GM12878 (cell line): ENCODE data around the gene LMNB1. TPM values are rescaled to one million over a fixed set of nuclear protein-coding genes. Genes with fewer than 3 reads are reported as not detected.

ENCODE experiments used
- BMI1 ChIP-seq: fragments of 450-650 bp; IDR thresholded peaks from 2 replicates; pipeline ENCODE4 v1.6.1; 2016; ENCODE audit warnings: mild to moderate bottlenecking, moderate library complexity, borderline replicate concordance
- CEBPB ChIP-seq, 2 experiments: fragments of 150-350 bp in 1 of 2; IDR thresholded peaks; 2 replicates each; pipeline ENCODE4 v1.6.1; 2012 to 2014; ENCODE audit warnings: low read depth in 2 of 2, low read length in 2 of 2, borderline replicate concordance in 1 of 2, inconsistent platforms in 1 of 2
- CEBPZ ChIP-seq: fragments of 150-350 bp; IDR thresholded peaks from 2 replicates; pipeline ENCODE4 v1.6.1; 2016; ENCODE audit warnings: low read depth, low read length
- CHD1 ChIP-seq: IDR thresholded peaks from 2 replicates; pipeline ENCODE4 v1.6.1; 2012; ENCODE audit warnings: low read depth, low read length, improper control_type of control experiment
- FOXM1 ChIP-seq: IDR thresholded peaks from 2 replicates; pipeline ENCODE4 v1.6.1; 2012; ENCODE audit warnings: low read depth, mild to moderate bottlenecking, inconsistent platforms, low read length, moderate library complexity
- HCFC1 ChIP-seq: fragments of 150-350 bp; IDR thresholded peaks from 2 replicates; pipeline ENCODE4 v1.6.1; 2014; ENCODE audit warnings: low read length
- HDAC2 ChIP-seq: fragments of 200-600 bp; sonication (generic); IDR thresholded peaks from 2 replicates; pipeline ENCODE4 v1.6.1; 2017
- MAX ChIP-seq: IDR thresholded peaks from 2 replicates; pipeline ENCODE4 v1.6.1; 2012; ENCODE audit warnings: low read depth, low read length, improper control_type of control experiment
- MTA2 ChIP-seq: fragments of 450-650 bp; IDR thresholded peaks from 2 replicates; pipeline ENCODE4 v1.6.1; 2016; ENCODE audit warnings: low read depth, mild to moderate bottlenecking, moderate library complexity
- MXI1 ChIP-seq: fragments of 150-350 bp; IDR thresholded peaks from 2 replicates; pipeline ENCODE4 v1.6.1; 2011; ENCODE audit warnings: low read depth, mild to moderate bottlenecking, inconsistent platforms, low read length, improper control_type of control experiment
- NFXL1 ChIP-seq: fragments of 450-650 bp; IDR thresholded peaks from 2 replicates; pipeline ENCODE4 v1.6.1; 2017; ENCODE audit warnings: antibody characterized with exemption, mild to moderate bottlenecking, borderline replicate concordance
- NFYB ChIP-seq: IDR thresholded peaks from 2 replicates; pipeline ENCODE4 v1.6.1; 2011; ENCODE audit warnings: low read depth, mild to moderate bottlenecking, low read length, improper control_type of control experiment, moderate library complexity; ENCODE audit not compliant: insufficient read depth
- NR2F1 ChIP-seq: fragments of 450-650 bp; conservative IDR thresholded peaks from 2 replicates; pipeline ENCODE4 v1.6.1; 2017; ENCODE audit warnings: mild to moderate bottlenecking
- PKNOX1 ChIP-seq: fragments of 450-650 bp; IDR thresholded peaks from 2 replicates; pipeline ENCODE4 v1.6.1; 2016; ENCODE audit warnings: mild to moderate bottlenecking
- POLR2A ChIP-seq: IDR thresholded peaks from 2 replicates; pipeline ENCODE4 v1.6.1; 2011; ENCODE audit warnings: low read depth, mild to moderate bottlenecking, low read length
- POU2F2 ChIP-seq: IDR thresholded peaks from 3 replicates; pipeline ENCODE4 v1.6.1; 2011; ENCODE audit warnings: low read depth, mild to moderate bottlenecking, low read length, borderline replicate concordance
- RAD21 ChIP-seq: IDR thresholded peaks from 2 replicates; pipeline ENCODE4 v1.6.1; 2011; ENCODE audit warnings: mild to moderate bottlenecking, low read depth, low read length, moderate library complexity; ENCODE audit not compliant: insufficient read depth
- RAD51 ChIP-seq: fragments of 450-650 bp; IDR thresholded peaks from 2 replicates; pipeline ENCODE4 v1.6.1; 2016; ENCODE audit warnings: moderate library complexity, mild to moderate bottlenecking, inconsistent platforms
- RELA ChIP-seq: fragments of 450-650 bp; IDR thresholded peaks from 2 replicates; pipeline ENCODE4 v1.8.0; 2014; ENCODE audit warnings: borderline replicate concordance; ENCODE audit not compliant: partially characterized antibody
- RFX5 ChIP-seq: IDR thresholded peaks from 2 replicates; pipeline ENCODE4 v1.6.1; 2011; ENCODE audit warnings: low read depth, low read length, improper control_type of control experiment
- RUNX3 ChIP-seq: IDR thresholded peaks from 2 replicates; pipeline ENCODE4 v1.6.1; 2012; ENCODE audit warnings: low read length, inconsistent platforms
- SIX5 ChIP-seq: IDR thresholded peaks from 2 replicates; pipeline ENCODE4 v1.6.1; 2011; ENCODE audit warnings: mild to moderate bottlenecking, low read depth, low read length, moderate library complexity; ENCODE audit not compliant: severe bottlenecking
- SMARCA5 ChIP-seq: fragments of 450-650 bp; IDR thresholded peaks from 2 replicates; pipeline ENCODE4 v1.6.1; 2017; ENCODE audit warnings: mild to moderate bottlenecking
- STAT3 ChIP-seq: IDR thresholded peaks from 2 replicates; pipeline ENCODE4 v1.6.1; 2011; ENCODE audit warnings: low read depth, low read length, improper control_type of control experiment
- TCF12 ChIP-seq: IDR thresholded peaks from 2 replicates; pipeline ENCODE4 v1.6.1; 2011; ENCODE audit warnings: low read depth, mild to moderate bottlenecking, low read length
- WRNIP1 ChIP-seq: IDR thresholded peaks from 2 replicates; pipeline ENCODE4 v1.6.1; 2011; ENCODE audit warnings: low read depth, low read length, improper control_type of control experiment, borderline replicate concordance
- ZBED1 ChIP-seq: IDR thresholded peaks from 2 replicates; pipeline ENCODE4 v1.6.1; 2016; ENCODE audit warnings: borderline replicate concordance
- ZNF24 ChIP-seq: fragments of 450-650 bp; IDR thresholded peaks from 2 replicates; pipeline ENCODE4 v1.6.1; 2017; ENCODE audit warnings: antibody characterized with exemption, mild to moderate bottlenecking
- ZNF622 ChIP-seq: fragments of 450-650 bp; IDR thresholded peaks from 2 replicates; pipeline ENCODE4 v1.6.1; 2017; ENCODE audit warnings: mild to moderate bottlenecking, inconsistent platforms
- polyA plus RNA-seq, 11 experiments: library from polyadenylated mRNA; depleted of rRNA in 4 of 11; unstranded in 6 of 11; stranded (reverse) in 5 of 11; fragments of >200 nt; fragmentation: Nextera tagmentation in 4 of 11; fragmentation: Illumina TruSeq in 1 of 11; extraction: Ambion mirVana in 4 of 11; extraction: Trizol in 1 of 11; gene quantifications; 1 replicate in 1 of 11; 2 replicates in 10 of 11; pipeline versions ENCODE4 v1.2.1 to v1.2.3, GENCODE V29; 2011 to 2016; ENCODE audit warnings: inconsistent platforms in 2 of 11, missing spikeins in 2 of 11, low read depth in 1 of 11
- total RNA-seq, 4 experiments: library from RNA; depleted of rRNA in 3 of 4; stranded (reverse); fragments of >200 nt in 3 of 4; fragmentation: Illumina TruSeq in 1 of 4; extraction: Trizol in 1 of 4; gene quantifications; 2 replicates each; pipeline versions ENCODE4 v1.2.1 to v1.2.3, GENCODE V29; 2013 to 2021

Gene LMNB1
- total and polyA plus RNA-seq, 10 of the 15 experiments (the other 5 are each of a cell fraction or from before 2014, with no cell fraction given): 7.0 to 185 (median 86.4) TPM

- no peak for TF ChIP-seq ZNF622
- no peak for TF ChIP-seq TCF12
- peak; percentile 70 for TF ChIP-seq POLR2A
- TF ChIP-seq CEBPZ: no peak
- TF ChIP-seq NR2F1: 0 out of 2 replicates have a peak, but pooled peaks have one; percentile 28
- TF ChIP-seq RUNX3: peak; percentile 85
- TF ChIP-seq NFYB: peak; percentile 75; the same call in 1 of the 2 replicates
- TF ChIP-seq ZBED1: peak; percentile 70
- TF ChIP-seq WRNIP1: no peak
- TF ChIP-seq SIX5: no peak
- no peak for TF ChIP-seq STAT3
- no peak for TF ChIP-seq BMI1
- peak; percentile 26; the same call in 1 of the 2 replicates for TF ChIP-seq SMARCA5
- peak; percentile 98 for TF ChIP-seq MAX
- peak; percentile 86 for TF ChIP-seq MXI1
- TF ChIP-seq POU2F2: peak; percentile 84
- 0 out of 2 replicates have a peak, but pooled peaks have one; percentile 18 for TF ChIP-seq RAD21
- peak; percentile 84 for TF ChIP-seq RAD51
- no peak for TF ChIP-seq NFXL1
- no peak for TF ChIP-seq CEBPB (IDR thresholded peaks at IDR 0.05; ENCODE audit: borderline replicate concordance in 1 of 2, low read depth in 2 of 2, low read length in 2 of 2)
- no peak for TF ChIP-seq ZNF24
- no peak for TF ChIP-seq CHD1
- TF ChIP-seq PKNOX1: 0 out of 2 replicates have a peak, but pooled peaks have one; percentile 7
- TF ChIP-seq HDAC2: no peak
- no peak for TF ChIP-seq RFX5
- TF ChIP-seq FOXM1: peak; percentile 96
- TF ChIP-seq HCFC1: no peak; the same call in 1 of the 2 replicates
- no peak for TF ChIP-seq RELA
- no peak for TF ChIP-seq MTA2
These were observed at the start of gene LMNB1 (continued) for GRCh38 chr5:126776499-126777256.
